Measurements from ENCODE around the gene CALHM5.
A peak's percentile ranks its signal among the peaks of the same experiment; 100 is the strongest.

Gene CALHM5

DNA sequence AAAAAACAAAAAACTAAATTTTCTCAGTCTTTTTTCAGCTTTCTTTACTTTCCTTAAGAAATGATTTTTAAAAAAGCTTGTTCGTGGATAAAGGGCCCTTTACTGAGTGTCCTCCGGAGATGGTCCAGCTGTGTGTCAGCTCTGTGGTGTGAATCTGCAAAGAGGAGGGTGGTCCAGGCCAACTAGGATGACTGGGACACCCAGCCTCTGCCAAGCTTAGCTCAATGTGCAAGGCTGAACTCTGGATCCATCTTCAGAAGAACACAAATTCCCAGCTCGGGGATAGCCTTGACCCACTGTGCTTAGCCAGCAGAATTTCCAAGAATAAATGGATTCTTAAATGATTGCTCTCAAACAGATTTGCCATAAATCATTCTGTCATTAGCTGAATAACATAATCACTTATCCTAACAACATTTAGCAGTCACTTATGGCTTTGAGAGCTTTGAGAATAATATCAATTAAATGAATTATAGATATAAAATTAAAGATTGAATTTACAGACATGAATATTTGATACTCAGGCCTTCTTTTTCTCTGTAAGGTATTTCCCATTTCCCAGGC, 14.2 kb upstream of the CALHM5 start:
- H3K27ac ChIP-seq (ENCODE audit: extremely low read depth, low read depth, low read length) = no peak overlapping the region
- H3K9me3 ChIP-seq (ENCODE audit: control insufficient read depth, insufficient read depth, low read depth, low read length) = no peaks in the 10 kb centered on the region
- no peak overlapping the region for H3K4me3 ChIP-seq (ENCODE audit: low read depth, low read length)
- ChIA-PET CTCF (interaction anchor here (0.7 to 3.5 kb wide), 7 partner anchors 14 to 229 kb away, joined by 3 to 20 read pairs (median 3); partner anchors contain the start of gene CALHM5), POLR2A (interaction anchor here (0.6 kb wide), 1 partner anchor 244 kb away, joined by 3 read pairs; the partner anchor contains the start of gene TSPYL4)
- no peak for TF ChIP-seq ZNF529 (tag by site-specific recombination; IDR thresholded peaks at IDR 0.05; ENCODE audit: insufficient replicate concordance)
- no peak for TF ChIP-seq ZNF501 (tag by site-specific recombination; IDR thresholded peaks at IDR 0.05)
- TF ChIP-seq ZNF133 (tag by site-specific recombination; IDR thresholded peaks at IDR 0.05) = no peak
- TF ChIP-seq, protein P1, sequence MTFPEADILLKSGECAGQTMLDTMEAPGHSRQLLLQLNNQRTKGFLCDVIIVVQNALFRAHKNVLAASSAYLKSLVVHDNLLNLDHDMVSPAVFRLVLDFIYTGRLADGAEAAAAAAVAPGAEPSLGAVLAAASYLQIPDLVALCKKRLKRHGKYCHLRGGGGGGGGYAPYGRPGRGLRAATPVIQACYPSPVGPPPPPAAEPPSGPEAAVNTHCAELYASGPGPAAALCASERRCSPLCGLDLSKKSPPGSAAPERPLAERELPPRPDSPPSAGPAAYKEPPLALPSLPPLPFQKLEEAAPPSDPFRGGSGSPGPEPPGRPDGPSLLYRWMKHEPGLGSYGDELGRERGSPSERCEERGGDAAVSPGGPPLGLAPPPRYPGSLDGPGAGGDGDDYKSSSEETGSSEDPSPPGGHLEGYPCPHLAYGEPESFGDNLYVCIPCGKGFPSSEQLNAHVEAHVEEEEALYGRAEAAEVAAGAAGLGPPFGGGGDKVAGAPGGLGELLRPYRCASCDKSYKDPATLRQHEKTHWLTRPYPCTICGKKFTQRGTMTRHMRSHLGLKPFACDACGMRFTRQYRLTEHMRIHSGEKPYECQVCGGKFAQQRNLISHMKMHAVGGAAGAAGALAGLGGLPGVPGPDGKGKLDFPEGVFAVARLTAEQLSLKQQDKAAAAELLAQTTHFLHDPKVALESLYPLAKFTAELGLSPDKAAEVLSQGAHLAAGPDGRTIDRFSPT (tag by site-specific recombination; IDR thresholded peaks at IDR 0.05) = no peak
- TF ChIP-seq ZNF626 (tag by site-specific recombination; IDR thresholded peaks at IDR 0.05) = no peak
- TF ChIP-seq ZNF830 (tag by site-specific recombination; IDR thresholded peaks at IDR 0.05; ENCODE audit: low read depth) = no peak
- TF ChIP-seq ZNF335 (tag by site-specific recombination; conservative IDR thresholded peaks at IDR 0.05) = no peak
- no peak for TF ChIP-seq SP2 (tag by site-specific recombination; IDR thresholded peaks at IDR 0.05)
- H3K36me3 ChIP-seq (ENCODE audit: control insufficient read depth in 2 of 2, insufficient read depth in 1 of 2, low read length in 2 of 2) = no peaks in the 10 kb centered on the region
- H3K4me1 ChIP-seq (ENCODE audit: control insufficient read depth, insufficient read depth, low read length) = no peaks in the 10 kb centered on the region; the same call in 1 of the 2 replicates

DNA sequence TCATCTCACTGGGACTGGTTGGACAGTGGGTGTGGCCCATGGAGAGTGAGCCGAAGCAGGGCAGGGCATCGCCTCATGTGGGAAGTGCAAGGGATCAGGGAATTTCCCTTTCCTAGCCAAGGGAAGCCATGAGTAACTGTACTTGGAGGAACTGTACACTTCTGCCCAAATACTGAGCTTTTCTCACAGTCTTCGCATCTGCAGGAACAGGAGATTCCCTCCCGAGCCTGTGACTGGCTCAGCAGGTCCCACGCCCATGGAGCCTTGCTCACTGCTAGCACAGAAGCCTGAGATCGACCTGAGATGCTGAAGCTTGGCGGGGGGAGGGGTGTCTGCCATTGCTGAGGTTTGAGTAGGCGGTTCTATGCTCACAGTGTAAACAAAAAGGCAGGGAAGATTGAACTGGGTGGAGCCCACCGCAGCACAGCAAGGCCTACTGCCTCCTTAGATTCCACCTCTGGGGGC, 10.4 kb upstream of the CALHM5 start:
- Histone ChIP-seq H3K4me3 (ENCODE audit: low read depth, low read length) (peak overlapping the region; percentile 25), H3K4me1 (ENCODE audit: control insufficient read depth, insufficient read depth, low read length) (no peaks in the 10 kb centered on the region; the same call in 1 of the 2 replicates), H3K27ac (ENCODE audit: extremely low read depth, low read depth, low read length) (no peak overlapping the region; the same call in 1 of the 2 replicates), H3K9me3 (ENCODE audit: control insufficient read depth, insufficient read depth, low read depth, low read length) (no peaks in the 10 kb centered on the region), H3K36me3 (ENCODE audit: control insufficient read depth in 2 of 2, insufficient read depth in 1 of 2, low read length in 2 of 2) (no peaks in the 10 kb centered on the region)
- CTCF ChIA-PET = interaction anchor here (0.6 to 5.6 kb wide), 13 partner anchors 11 to 314 kb away, joined by 3 to 37 read pairs (median 4); partner anchors contain the start of gene CALHM5
- POLR2A ChIA-PET = interaction anchor here (0.8 to 1.2 kb wide), 2 partner anchors 10 to 30 kb away, joined by 3 to 4 read pairs; partner anchors contain the start of gene CALHM5
- TF ChIP-seq ZSCAN16 (tag by site-specific recombination; IDR thresholded peaks at IDR 0.05) = no peak
- TF ChIP-seq, protein P2, sequence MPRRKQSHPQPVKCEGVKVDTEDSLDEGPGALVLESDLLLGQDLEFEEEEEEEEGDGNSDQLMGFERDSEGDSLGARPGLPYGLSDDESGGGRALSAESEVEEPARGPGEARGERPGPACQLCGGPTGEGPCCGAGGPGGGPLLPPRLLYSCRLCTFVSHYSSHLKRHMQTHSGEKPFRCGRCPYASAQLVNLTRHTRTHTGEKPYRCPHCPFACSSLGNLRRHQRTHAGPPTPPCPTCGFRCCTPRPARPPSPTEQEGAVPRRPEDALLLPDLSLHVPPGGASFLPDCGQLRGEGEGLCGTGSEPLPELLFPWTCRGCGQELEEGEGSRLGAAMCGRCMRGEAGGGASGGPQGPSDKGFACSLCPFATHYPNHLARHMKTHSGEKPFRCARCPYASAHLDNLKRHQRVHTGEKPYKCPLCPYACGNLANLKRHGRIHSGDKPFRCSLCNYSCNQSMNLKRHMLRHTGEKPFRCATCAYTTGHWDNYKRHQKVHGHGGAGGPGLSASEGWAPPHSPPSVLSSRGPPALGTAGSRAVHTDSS (tag by site-specific recombination; IDR thresholded peaks at IDR 0.05) = no peak
- TF ChIP-seq, protein P3, sequence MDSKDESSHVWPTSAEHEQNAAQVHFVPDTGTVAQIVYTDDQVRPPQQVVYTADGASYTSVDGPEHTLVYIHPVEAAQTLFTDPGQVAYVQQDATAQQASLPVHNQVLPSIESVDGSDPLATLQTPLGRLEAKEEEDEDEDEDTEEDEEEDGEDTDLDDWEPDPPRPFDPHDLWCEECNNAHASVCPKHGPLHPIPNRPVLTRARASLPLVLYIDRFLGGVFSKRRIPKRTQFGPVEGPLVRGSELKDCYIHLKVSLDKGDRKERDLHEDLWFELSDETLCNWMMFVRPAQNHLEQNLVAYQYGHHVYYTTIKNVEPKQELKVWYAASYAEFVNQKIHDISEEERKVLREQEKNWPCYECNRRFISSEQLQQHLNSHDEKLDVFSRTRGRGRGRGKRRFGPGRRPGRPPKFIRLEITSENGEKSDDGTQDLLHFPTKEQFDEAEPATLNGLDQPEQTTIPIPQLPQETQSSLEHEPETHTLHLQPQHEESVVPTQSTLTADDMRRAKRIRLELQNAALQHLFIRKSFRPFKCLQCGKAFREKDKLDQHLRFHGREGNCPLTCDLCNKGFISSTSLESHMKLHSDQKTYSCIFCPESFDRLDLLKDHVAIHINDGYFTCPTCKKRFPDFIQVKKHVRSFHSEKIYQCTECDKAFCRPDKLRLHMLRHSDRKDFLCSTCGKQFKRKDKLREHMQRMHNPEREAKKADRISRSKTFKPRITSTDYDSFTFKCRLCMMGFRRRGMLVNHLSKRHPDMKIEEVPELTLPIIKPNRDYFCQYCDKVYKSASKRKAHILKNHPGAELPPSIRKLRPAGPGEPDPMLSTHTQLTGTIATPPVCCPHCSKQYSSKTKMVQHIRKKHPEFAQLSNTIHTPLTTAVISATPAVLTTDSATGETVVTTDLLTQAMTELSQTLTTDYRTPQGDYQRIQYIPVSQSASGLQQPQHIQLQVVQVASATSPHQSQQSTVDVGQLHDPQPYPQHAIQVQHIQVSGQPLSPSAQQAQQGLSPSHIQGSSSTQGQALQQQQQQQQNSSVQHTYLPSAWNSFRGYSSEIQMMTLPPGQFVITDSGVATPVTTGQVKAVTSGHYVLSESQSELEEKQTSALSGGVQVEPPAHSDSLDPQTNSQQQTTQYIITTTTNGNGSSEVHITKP (tag by site-specific recombination; IDR thresholded peaks at IDR 0.05) = no peak
- TF ChIP-seq ZNF561 (tag by site-specific recombination; IDR thresholded peaks at IDR 0.05; ENCODE audit: borderline replicate concordance) = 0 out of 2 replicates have a peak, but pooled peaks have one; percentile 31
- no peak for TF ChIP-seq ZNF169 (tag by site-specific recombination; IDR thresholded peaks at IDR 0.05)
- TF ChIP-seq ZNF596 (tag by site-specific recombination; IDR thresholded peaks at IDR 0.05) = no peak
- no peak for TF ChIP-seq ZNF223 (tag by site-specific recombination; IDR thresholded peaks at IDR 0.05)
- TF ChIP-seq, protein P1 (tag by site-specific recombination; IDR thresholded peaks at IDR 0.05) = no peak
- TF ChIP-seq ZNF548 (tag by site-specific recombination; IDR thresholded peaks at IDR 0.05) = no peak
- TF ChIP-seq HOXA7 (CRISPR knock-in tag; IDR thresholded peaks at IDR 0.05; ENCODE audit: borderline replicate concordance) = no peak
- TF ChIP-seq ZBTB7A (tag by site-specific recombination; IDR thresholded peaks at IDR 0.05; ENCODE audit: low read depth) = no peak
- TF ChIP-seq TRIM28 (IDR thresholded peaks at IDR 0.05; ENCODE audit: borderline replicate concordance, low read length) = no peak
- no peak for TF ChIP-seq HOXC10 (CRISPR knock-in tag; IDR thresholded peaks at IDR 0.05)
- TF ChIP-seq SALL2 (tag by site-specific recombination; IDR thresholded peaks at IDR 0.05; ENCODE audit: borderline replicate concordance) = no peak
- TF ChIP-seq, protein P4, sequence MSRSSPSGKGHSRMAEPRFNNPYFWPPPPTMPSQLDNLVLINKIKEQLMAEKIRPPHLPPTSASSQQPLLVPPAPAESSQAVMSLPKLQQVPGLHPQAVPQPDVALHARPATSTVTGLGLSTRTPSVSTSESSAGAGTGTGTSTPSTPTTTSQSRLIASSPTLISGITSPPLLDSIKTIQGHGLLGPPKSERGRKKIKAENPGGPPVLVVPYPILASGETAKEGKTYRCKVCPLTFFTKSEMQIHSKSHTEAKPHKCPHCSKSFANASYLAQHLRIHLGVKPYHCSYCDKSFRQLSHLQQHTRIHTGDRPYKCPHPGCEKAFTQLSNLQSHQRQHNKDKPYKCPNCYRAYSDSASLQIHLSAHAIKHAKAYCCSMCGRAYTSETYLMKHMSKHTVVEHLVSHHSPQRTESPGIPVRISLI (tag by site-specific recombination; IDR thresholded peaks at IDR 0.05) = no peak
